GM19351 (cell line): ENCODE data around the gene KBTBD4.
A peak's percentile ranks its signal among the peaks of the same experiment; 100 is the strongest.

Experiments used
- ATAC-seq: cut with Tn5 transposase; IDR thresholded peaks from one replicate; pipeline ENCODE4 v1.9.1; 2021; ENCODE audit warnings: mild to moderate bottlenecking, moderate library complexity; ENCODE audit not compliant: unreplicated experiment

KBTBD4 gene

GRCh38 chr11:47591764-47592163, 13.0 kb upstream of the KBTBD4 start:
- no peak for ATAC-seq

GRCh38 chr11:47589977-47590861, 11.4 kb upstream of the KBTBD4 start:
- ATAC-seq, result no peak

- no peak for ATAC-seq
Measured at GRCh38 chr11:47589584-47589976, 10.8 kb upstream of the KBTBD4 start.

GRCh38 chr11:47589118-47589517, 10.3 kb upstream of the KBTBD4 start:
- no peak for ATAC-seq

- no peak for ATAC-seq
Measured at GRCh38 chr11:47587723-47588326, 9.1 kb upstream of the KBTBD4 start.

GRCh38 chr11:47587039-47587716, 8.4 kb upstream of the KBTBD4 start:
- no peak for ATAC-seq

GRCh38 chr11:47586098-47586855, 7.5 kb upstream of the KBTBD4 start, which contains the start of gene FAM180B:
TSS of gene FAM180B (plus strand) at chr11:47586678. CDS start at chr11:47586769, 91 bp downstream.
- no peak for ATAC-seq

GRCh38 chr11:47583844-47584243, 5.1 kb upstream of the KBTBD4 start:
- ATAC-seq, result no peak

GRCh38 chr11:47577460-47578041, 1.2 kb downstream of the KBTBD4 start:
- no peak for ATAC-seq

GRCh38 chr11:47573321-47573720, 5.4 kb downstream of the KBTBD4 start:
- no peak for ATAC-seq

- ATAC-seq, result no peak
Measured at GRCh38 chr11:47572715-47573255, 6.0 kb downstream of the KBTBD4 start.

- no peak for ATAC-seq
Measured at GRCh38 chr11:47571895-47572294, 6.9 kb downstream of the KBTBD4 start.

GRCh38 chr11:47571357-47571729, 7.4 kb downstream of the KBTBD4 start:
- ATAC-seq, result no peak

- ATAC-seq, result no peak
Measured at GRCh38 chr11:47570651-47571356, 8.0 kb downstream of the KBTBD4 start.

- ATAC-seq, result no peak
Measured at GRCh38 chr11:47569646-47570045, 9.1 kb downstream of the KBTBD4 start.

- ATAC-seq, result no peak
Measured at GRCh38 chr11:47566149-47566698, 12.5 kb downstream of the KBTBD4 start.

GRCh38 chr11:47565340-47566148, 13.2 kb downstream of the KBTBD4 start, which contains the start of gene PTPMT1:
TSS of gene PTPMT1 (plus strand) at chr11:47565599. CDS start at chr11:47565623, 24 bp downstream.
- ATAC-seq, result peak; percentile 89

- ATAC-seq, result peak; percentile 21
Measured at GRCh38 chr11:47564933-47565339, 13.8 kb downstream of the KBTBD4 start.
